CD4-positive, alpha-beta memory T cell (primary cell): ENCODE measurements around the gene MBD3. TPM values are rescaled to one million over a fixed set of nuclear protein-coding genes. Genes with fewer than 3 reads are reported as not detected.
A peak's percentile ranks its signal among the peaks of the same experiment; 100 is the strongest.

Source experiments
- CTCF ChIA-PET: fragments of 350-600 bp; sonication (Branson Sonifier 250); formaldehyde crosslinking; loops from one replicate; lab custom pipeline; 2021; ENCODE audit warnings: inconsistent platforms; ENCODE audit not compliant: partially characterized antibody; lab: Charles Lee
- POLR2A ChIA-PET: fragments of 350-600 bp; sonication (Branson Sonifier 250); formaldehyde crosslinking; loops from one replicate; lab custom pipeline; 2021; ENCODE audit not compliant: partially characterized antibody; lab: Charles Lee
- DNase-seq, 5 donors: peaks; one replicate each; pipeline versions ENCODE4 v3.0.0 to v3.0.0-alpha.2; 2020 to 2022; ENCODE audit warnings: mixed read lengths in 1 of 5
- H3K27ac ChIP-seq: one replicate; pipeline ENCODE4 v1.7.0; 2013; ENCODE audit warnings: low read depth, low read length
- H3K27me3 ChIP-seq: 2 replicates; pipeline ENCODE4 v1.7.0; 2013; ENCODE audit warnings: mild to moderate bottlenecking, low read length, moderate library complexity; ENCODE audit not compliant: insufficient read depth
- H3K36me3 ChIP-seq: 2 replicates; pipeline ENCODE4 v1.7.0; 2013; ENCODE audit warnings: mild to moderate bottlenecking, low read length, moderate library complexity; ENCODE audit not compliant: insufficient read depth
- H3K4me1 ChIP-seq: 2 replicates; pipeline ENCODE4 v1.7.0; 2013; ENCODE audit warnings: mild to moderate bottlenecking, low read length, moderate library complexity; ENCODE audit not compliant: insufficient read depth
- H3K4me3 ChIP-seq, 2 donors: one replicate each; pipeline ENCODE4 v1.7.0; 2013; ENCODE audit warnings: low read length in 2 of 2, mild to moderate bottlenecking in 1 of 2
- H3K9me3 ChIP-seq, 2 donors: one replicate each; pipeline ENCODE4 v1.7.0; 2013; ENCODE audit warnings: low read length in 2 of 2, control low read depth in 1 of 2; ENCODE audit not compliant: control insufficient read depth in 1 of 2
- H3K27ac Mint-ChIP-seq, 7 donors: one replicate each; pipeline ENCODE4 v1.8.0; 2020 to 2021; ENCODE audit warnings: mixed read lengths in 7 of 7, mild to moderate bottlenecking in 6 of 7, inconsistent platforms in 3 of 7, moderate library complexity in 3 of 7
- H3K27me3 Mint-ChIP-seq, 2 donors: one replicate each; pipeline ENCODE4 v1.8.0; 2020 to 2021; ENCODE audit warnings: mixed read lengths in 2 of 2
- H3K36me3 Mint-ChIP-seq, 2 donors: one replicate each; pipeline ENCODE4 v1.8.0; 2020 to 2021; ENCODE audit warnings: mixed read lengths in 2 of 2, inconsistent platforms in 1 of 2, mild to moderate bottlenecking in 1 of 2
- H3K4me1 Mint-ChIP-seq, 4 donors: one replicate each; pipeline ENCODE4 v1.8.0; 2020 to 2021; ENCODE audit warnings: mixed read lengths in 4 of 4, mild to moderate bottlenecking in 1 of 4
- H3K4me3 Mint-ChIP-seq, 8 donors: one replicate each; pipeline ENCODE4 v1.8.0; 2020 to 2021; ENCODE audit warnings: mixed read lengths in 8 of 8, mild to moderate bottlenecking in 7 of 8, moderate library complexity in 6 of 8, inconsistent platforms in 3 of 8
- H3K9me3 Mint-ChIP-seq, 8 donors: one replicate each; pipeline ENCODE4 v1.8.0; 2020 to 2021; ENCODE audit warnings: mixed read lengths in 8 of 8, mild to moderate bottlenecking in 5 of 8, inconsistent platforms in 3 of 8, moderate library complexity in 1 of 8
- intact Hi-C: fragments of 100-400 bp; cut with micrococcal nuclease; formaldehyde crosslinking; loops from one replicate; pipeline ENCODE4 v1.15.1; 2023
- polyA plus RNA-seq, 2 donors: library from polyadenylated mRNA; unstranded; fragments of 300-500 nt; fragmentation: Illumina TruSeq; gene quantifications; one replicate each; pipeline ENCODE4 v1.2.3, GENCODE V29; 2021
- total RNA-seq, 2 experiments: library from RNA; stranded (reverse); gene quantifications; one replicate each; pipeline ENCODE4 v1.2.3, GENCODE V29; 2021

MBD3 gene
- total and polyA plus RNA-seq, 4 experiments from 2014 or later: 3.9 to 62.8 (median 34.6) TPM

DNA sequence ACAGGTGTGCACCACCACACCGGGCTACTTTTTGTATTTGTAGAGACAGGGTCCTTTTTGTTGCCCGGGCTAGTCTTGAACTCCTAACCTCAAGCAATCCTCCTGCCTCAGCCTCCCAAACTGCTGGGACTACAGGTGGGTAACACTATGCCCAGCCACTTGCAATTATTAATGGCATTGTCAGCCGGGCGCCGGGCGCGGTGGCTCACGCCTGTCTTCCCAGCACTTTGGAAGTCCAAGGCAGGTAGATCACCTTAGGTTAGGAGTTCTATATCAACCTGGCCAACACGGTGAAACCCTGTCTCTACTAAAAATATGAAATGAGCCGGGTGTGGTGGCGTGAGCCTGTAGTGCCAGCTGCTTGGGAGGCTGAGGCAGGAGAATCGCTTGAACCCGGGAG, 21.8 kb downstream of the MBD3 start:
- H3K27me3 ChIP-seq: no peaks in the 10 kb centered on the region
- H3K36me3 ChIP-seq: no peaks in the 10 kb centered on the region
- H3K27ac Mint-ChIP-seq: peak overlapping the region in 1 of 7 donors; percentile 77
- peak overlapping the region in 2 of 8 donors; percentile 59 to 71 for H3K4me3 Mint-ChIP-seq
- peaks cover 2 to 11% (median 4%) of the 10 kb centered on the region in 4 donors for H3K4me1 Mint-ChIP-seq
- ChIA-PET CTCF (no interaction called here), POLR2A (no interaction called here)
- peaks cover 2% of the 10 kb centered on the region in 2 donors for H3K27me3 Mint-ChIP-seq
- H3K9me3 Mint-ChIP-seq: peaks cover 0 to 2% (median 0%) of the 10 kb centered on the region in 8 donors
- no peak overlapping the region for H3K27ac ChIP-seq
- no peak overlapping the region for H3K4me3 ChIP-seq
- DNase-seq: no peak
- H3K9me3 ChIP-seq: no peaks in the 10 kb centered on the region
- H3K4me1 ChIP-seq: peaks cover 7% of the 10 kb centered on the region
- H3K36me3 Mint-ChIP-seq: peaks cover 0 to under 1% of the 10 kb centered on the region in 2 donors
- intact Hi-C loops: no loop called here

DNA sequence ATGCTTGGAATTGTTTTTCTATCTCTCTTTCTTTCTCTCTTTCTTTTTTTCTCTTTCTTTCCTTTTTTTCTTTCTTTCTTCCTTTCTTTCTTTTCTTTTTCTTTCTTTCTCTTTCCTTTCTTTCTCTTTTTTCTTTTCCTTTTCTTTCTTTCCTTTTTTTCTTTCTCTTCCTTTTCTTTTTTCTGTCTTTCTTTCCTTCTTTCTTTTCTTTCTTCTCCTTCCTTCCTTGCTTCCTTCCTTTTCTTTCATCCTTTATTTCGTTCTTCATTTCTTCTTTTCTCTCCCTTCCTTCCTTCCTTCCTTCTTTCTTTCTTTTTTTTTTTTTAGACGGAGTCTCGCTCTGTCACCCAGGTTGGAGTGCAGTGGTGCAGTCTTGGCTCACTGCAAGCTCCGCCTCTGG, 22.7 kb downstream of the MBD3 start:
- ChIA-PET POLR2A (no interaction called here), CTCF (no interaction called here)
- Mint-ChIP-seq H3K9me3 (peaks cover 0 to 2% (median 0%) of the 10 kb centered on the region in 8 donors), H3K27ac (peak overlapping the region in 4 of 7 donors; percentile 43 to 88 (median 66)), H3K27me3 (peaks cover 2% of the 10 kb centered on the region in 2 donors), H3K4me1 (peaks cover 2 to 11% (median 3%) of the 10 kb centered on the region in 4 donors), H3K36me3 (no peaks in the 10 kb centered on the region), H3K4me3 (peak overlapping the region in 5 of 8 donors; percentile 11 to 67 (median 55))
- DNase-seq: no peak
- no peak overlapping the region for H3K27ac ChIP-seq
- no peak overlapping the region for H3K4me3 ChIP-seq
- H3K4me1 ChIP-seq: peaks cover 7% of the 10 kb centered on the region
- H3K27me3 ChIP-seq: no peaks in the 10 kb centered on the region
- no peaks in the 10 kb centered on the region for H3K9me3 ChIP-seq
- no peaks in the 10 kb centered on the region for H3K36me3 ChIP-seq
- intact Hi-C loops: no loop called here

DNA sequence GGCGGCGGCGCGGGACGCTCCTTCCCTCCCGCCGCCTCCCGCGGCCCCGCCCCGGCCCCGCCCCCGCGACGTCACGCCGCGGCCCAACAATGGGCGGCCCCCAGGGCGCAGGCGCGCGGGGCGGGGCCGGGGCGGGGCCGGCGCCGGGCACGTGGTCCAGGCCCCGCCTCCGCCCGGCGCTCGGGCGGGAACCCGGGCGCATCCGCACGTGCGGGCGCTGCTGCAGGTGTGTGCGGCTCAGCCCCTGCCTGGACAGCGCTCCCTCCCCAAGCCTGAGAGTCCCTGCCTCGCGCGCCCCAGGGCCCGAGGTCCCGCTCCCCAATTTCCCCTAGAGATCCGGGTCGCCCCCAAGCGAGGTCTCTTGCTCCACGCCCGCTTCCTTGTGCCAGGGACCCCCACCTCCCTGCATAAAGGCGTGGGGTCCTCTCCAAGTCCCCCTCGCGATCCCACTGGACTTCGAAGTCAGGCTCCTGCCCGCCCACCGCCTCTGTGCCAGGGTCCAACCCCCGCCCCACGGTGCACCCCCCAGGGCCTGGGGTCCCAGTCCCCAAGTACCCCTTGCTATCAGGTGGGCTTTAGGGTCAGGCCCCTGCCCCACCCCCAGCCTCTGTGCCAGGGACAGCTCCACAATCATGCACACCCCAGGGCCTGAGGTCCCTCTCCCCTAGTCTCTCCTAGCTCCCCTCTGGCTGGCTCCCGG, 24.2 kb downstream of the MBD3 start, which contains the start of gene MEX3D:
TSS of gene MEX3D (minus strand) at position 6 of the 700 bp plus-strand sequence. CDS start 267 bp downstream, outside the sequence.
- H3K27me3 ChIP-seq: no peaks in the 10 kb centered on the region
- H3K36me3 ChIP-seq: no peaks in the 10 kb centered on the region
- POLR2A ChIA-PET: interaction anchor here (0.7 to 1.3 kb wide), 2 partner anchors 24 to 40 kb away, joined by 4 read pairs; partner anchors contain the start of gene MBD3
- DNase-seq: peak; percentile 70 to 82 (median 80)
- Mint-ChIP-seq H3K27ac (peak within 1 kb of the TSS in 3 of 7 donors; percentile 23 to 77 (median 25)), H3K4me3 (peak within 1 kb of the TSS in 6 of 8 donors; percentile 26 to 76 (median 46)), H3K9me3 (peaks cover 0 to 2% (median 0%) of the 10 kb centered on the region in 8 donors), H3K36me3 (no peaks in the 10 kb centered on the region), H3K27me3 (peaks cover 2% of the 10 kb centered on the region in 2 donors), H3K4me1 (peaks cover 2 to 11% (median 3%) of the 10 kb centered on the region in 4 donors)
- intact Hi-C loops: loop anchor here (1.0 kb wide), 2 partner anchors 24 to 37 kb away; partner anchors contain the start of genes MBD3 and UQCR11
- no peak within 1 kb of the TSS for H3K27ac ChIP-seq
- H3K9me3 ChIP-seq: no peaks in the 10 kb centered on the region
- CTCF ChIA-PET: no interaction called here
- no peak within 1 kb of the TSS for H3K4me3 ChIP-seq
- peaks cover 7% of the 10 kb centered on the region for H3K4me1 ChIP-seq

- Histone ChIP-seq H3K27ac (no peak overlapping the region), H3K36me3 (no peaks in the 10 kb centered on the region), H3K9me3 (no peaks in the 10 kb centered on the region), H3K4me3 (no peak overlapping the region), H3K27me3 (no peaks in the 10 kb centered on the region), H3K4me1 (peaks cover 7% of the 10 kb centered on the region)
- ChIA-PET CTCF (no interaction called here), POLR2A (interaction anchor here (1.3 kb wide), 1 partner anchor 25 kb away, joined by 4 read pairs; the partner anchor contains the start of gene MBD3)
- Mint-ChIP-seq H3K4me1 (peaks cover 2 to 11% (median 3%) of the 10 kb centered on the region in 4 donors), H3K9me3 (peaks cover 0 to 2% (median 0%) of the 10 kb centered on the region in 8 donors), H3K27ac (no peak overlapping the region), H3K36me3 (no peaks in the 10 kb centered on the region), H3K27me3 (peaks cover 2% of the 10 kb centered on the region in 2 donors), H3K4me3 (no peak overlapping the region)
- intact Hi-C loops: loop anchor here (1.0 kb wide), 2 partner anchors 24 to 37 kb away; partner anchors contain the start of genes MBD3 and UQCR11
- DNase-seq: no peak
Measured at GRCh38 chr19:1567848-1568227, 24.8 kb downstream of the MBD3 start.

DNA sequence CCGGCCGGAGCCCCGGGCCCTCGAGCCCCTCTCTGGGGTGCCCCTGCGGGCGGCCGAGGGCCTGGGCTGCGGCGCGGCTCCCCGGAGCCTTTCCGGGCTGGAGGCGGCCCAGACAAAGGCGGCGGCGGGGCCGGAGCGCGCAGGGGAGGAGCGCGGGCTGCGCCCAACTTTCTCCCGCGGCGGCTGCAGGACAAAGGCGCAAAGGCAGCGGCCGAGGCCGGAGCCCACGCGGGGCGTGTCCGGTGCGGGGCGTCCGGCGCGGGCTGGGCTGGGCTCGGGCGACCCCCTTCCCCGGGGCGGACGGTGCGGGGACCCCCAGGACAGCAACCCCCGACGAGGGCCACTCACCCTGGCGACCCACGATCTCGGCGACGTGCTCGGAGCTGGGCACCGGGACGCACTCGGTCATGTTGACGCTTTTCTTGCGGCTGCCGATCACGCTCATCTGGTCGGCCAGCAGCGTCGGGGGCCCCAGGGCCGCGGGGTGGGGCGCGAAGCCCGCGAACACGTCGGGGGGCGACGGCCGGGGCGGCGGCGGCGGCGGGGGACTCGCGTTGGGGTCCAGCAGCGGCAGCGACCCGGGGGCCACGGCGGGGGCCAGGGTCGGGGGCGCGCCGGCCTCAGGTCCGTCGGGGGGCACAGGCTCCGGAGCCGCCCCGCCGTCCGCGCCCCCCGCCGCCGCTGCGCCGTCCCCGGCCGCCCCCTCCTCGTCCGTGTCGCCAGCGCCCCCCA, 25.4 kb downstream of the MBD3 start:
- Mint-ChIP-seq H3K4me3 (peak overlapping the region in 3 of 8 donors; percentile 41 to 49 (median 43)), H3K36me3 (no peaks in the 10 kb centered on the region), H3K4me1 (peaks cover 2 to 11% (median 3%) of the 10 kb centered on the region in 4 donors), H3K9me3 (peaks cover 0 to 2% (median 0%) of the 10 kb centered on the region in 8 donors), H3K27ac (no peak overlapping the region), H3K27me3 (peaks cover 2% of the 10 kb centered on the region in 2 donors)
- POLR2A ChIA-PET: interaction anchor here (1.3 kb wide), 1 partner anchor 26 kb away, joined by 4 read pairs; the partner anchor contains the start of gene MBD3
- Histone ChIP-seq H3K27me3 (no peaks in the 10 kb centered on the region), H3K9me3 (no peaks in the 10 kb centered on the region), H3K36me3 (no peaks in the 10 kb centered on the region), H3K4me1 (peaks cover 7% of the 10 kb centered on the region), H3K27ac (no peak overlapping the region), H3K4me3 (no peak overlapping the region)
- intact Hi-C loops: no loop called here
- DNase-seq: peak in 3 of 5 donors; percentile 10 to 18 (median 15)
- CTCF ChIA-PET: no interaction called here

GRCh38 chr19:1566392-1567115, 26.1 kb downstream of the MBD3 start:
- CTCF ChIA-PET: no interaction called here
- H3K9me3 ChIP-seq: no peaks in the 10 kb centered on the region
- H3K9me3 Mint-ChIP-seq: peaks cover 0 to 2% (median 0%) of the 10 kb centered on the region in 8 donors
- H3K36me3 Mint-ChIP-seq: no peaks in the 10 kb centered on the region
- no peak overlapping the region for H3K4me3 Mint-ChIP-seq
- intact Hi-C loops: no loop called here
- peaks cover 2 to 11% (median 3%) of the 10 kb centered on the region in 4 donors for H3K4me1 Mint-ChIP-seq
- H3K27me3 Mint-ChIP-seq: peaks cover 2% of the 10 kb centered on the region in 2 donors
- POLR2A ChIA-PET: interaction anchor here (0.6 kb wide), 1 partner anchor 93 kb away, joined by 4 read pairs; no protein-coding TSS in a partner anchor
- H3K36me3 ChIP-seq: no peaks in the 10 kb centered on the region
- H3K27me3 ChIP-seq: no peaks in the 10 kb centered on the region
- no peak overlapping the region for H3K27ac Mint-ChIP-seq
- no peak overlapping the region for H3K4me3 ChIP-seq
- DNase-seq: no peak
- H3K27ac ChIP-seq: no peak overlapping the region
- peaks cover 7% of the 10 kb centered on the region for H3K4me1 ChIP-seq
